BE2C (cell line): ENCODE measurements around the gene PPM1H.

Experiments used
- DNase-seq: peaks from one replicate; pipeline ENCODE4 v3.0.0-alpha.2; 2020
- H3K27me3 ChIP-seq: fragments of 250-450 bp; sonication (Bioruptor Pico); 2 replicates; pipeline ENCODE4 v1.5.1; 2020; ENCODE audit warnings: mild to moderate bottlenecking
- H3K36me3 ChIP-seq: fragments of 250-450 bp; sonication (Bioruptor Pico); 2 replicates; pipeline ENCODE4 v1.5.1; 2020; ENCODE audit warnings: mild to moderate bottlenecking
- H3K4me1 ChIP-seq: fragments of 250-450 bp; sonication (Bioruptor Pico); 2 replicates; pipeline ENCODE4 v1.5.1; 2020
- H3K4me3 ChIP-seq: 2 replicates; pipeline ENCODE4 v1.5.1; 2011; ENCODE audit warnings: low read depth, low read length
- H3K9me3 ChIP-seq: fragments of 250-450 bp; sonication (Bioruptor Pico); 2 replicates; pipeline ENCODE4 v1.5.1; 2020
- TF ChIP-seq, protein P1 (sequence below): IDR thresholded peaks from 2 replicates; pipeline ENCODE4 v1.5.1; 2012; ENCODE audit warnings: mild to moderate bottlenecking, low read depth, low read length

PPM1H gene

DNA sequence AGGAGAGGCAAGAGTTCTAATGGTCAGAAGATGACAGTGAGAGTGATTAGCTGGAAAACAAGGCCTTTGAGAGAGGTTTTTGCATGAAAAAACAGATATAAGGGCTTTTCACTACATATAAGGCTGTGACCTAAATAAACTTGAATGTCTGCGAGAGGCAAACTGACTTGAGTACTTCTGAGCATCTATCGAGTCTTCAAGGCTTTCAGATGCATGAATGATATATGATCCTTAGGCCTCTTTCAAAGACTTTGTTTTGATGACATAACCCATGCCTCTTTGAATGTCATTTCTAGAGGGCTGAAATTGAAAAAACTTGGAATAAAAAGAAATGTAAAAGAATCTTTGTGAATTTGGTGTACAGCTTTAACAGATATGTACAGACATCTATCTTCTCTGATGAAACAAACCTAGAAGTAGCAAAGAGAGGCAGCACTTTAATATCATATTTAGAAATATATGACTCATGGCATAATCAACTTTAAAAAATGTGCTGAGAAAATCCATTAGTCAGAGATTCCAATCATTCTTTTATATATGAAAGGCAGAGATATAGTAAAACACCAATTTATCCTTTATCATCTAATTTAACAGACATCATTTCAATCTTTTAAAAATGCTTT lies 72.6 kb downstream of the PPM1H start:
- TF ChIP-seq, protein P1, sequence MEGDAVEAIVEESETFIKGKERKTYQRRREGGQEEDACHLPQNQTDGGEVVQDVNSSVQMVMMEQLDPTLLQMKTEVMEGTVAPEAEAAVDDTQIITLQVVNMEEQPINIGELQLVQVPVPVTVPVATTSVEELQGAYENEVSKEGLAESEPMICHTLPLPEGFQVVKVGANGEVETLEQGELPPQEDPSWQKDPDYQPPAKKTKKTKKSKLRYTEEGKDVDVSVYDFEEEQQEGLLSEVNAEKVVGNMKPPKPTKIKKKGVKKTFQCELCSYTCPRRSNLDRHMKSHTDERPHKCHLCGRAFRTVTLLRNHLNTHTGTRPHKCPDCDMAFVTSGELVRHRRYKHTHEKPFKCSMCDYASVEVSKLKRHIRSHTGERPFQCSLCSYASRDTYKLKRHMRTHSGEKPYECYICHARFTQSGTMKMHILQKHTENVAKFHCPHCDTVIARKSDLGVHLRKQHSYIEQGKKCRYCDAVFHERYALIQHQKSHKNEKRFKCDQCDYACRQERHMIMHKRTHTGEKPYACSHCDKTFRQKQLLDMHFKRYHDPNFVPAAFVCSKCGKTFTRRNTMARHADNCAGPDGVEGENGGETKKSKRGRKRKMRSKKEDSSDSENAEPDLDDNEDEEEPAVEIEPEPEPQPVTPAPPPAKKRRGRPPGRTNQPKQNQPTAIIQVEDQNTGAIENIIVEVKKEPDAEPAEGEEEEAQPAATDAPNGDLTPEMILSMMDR = no peak
- no peak for DNase-seq
- Histone ChIP-seq H3K9me3 (no peaks in the 10 kb centered on the region), H3K27me3 (no peaks in the 10 kb centered on the region), H3K36me3 (no peaks in the 10 kb centered on the region), H3K4me1 (no peaks in the 10 kb centered on the region), H3K4me3 (no peak overlapping the region)

DNA sequence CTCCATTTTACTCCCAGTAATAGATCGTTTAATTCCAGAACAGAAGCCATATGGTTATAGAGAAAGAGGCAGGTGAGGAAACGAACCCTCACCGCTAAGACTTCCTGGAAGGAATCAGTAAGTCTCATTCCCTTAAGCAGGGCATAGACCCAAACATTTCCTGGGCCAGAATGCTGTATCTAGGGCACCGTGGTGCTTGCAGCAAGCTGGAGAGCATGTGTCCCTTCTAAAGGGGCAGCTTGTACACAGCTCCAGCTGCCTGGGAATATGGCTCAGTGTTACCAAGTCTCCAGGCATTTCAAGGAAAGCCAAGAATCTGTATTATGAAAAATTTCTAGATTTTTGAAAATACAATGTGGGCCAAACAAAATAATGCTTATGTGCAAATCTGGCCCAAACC lies 73.4 kb downstream of the PPM1H start:
- TF ChIP-seq, protein P1 = no peak
- no peak overlapping the region for H3K4me3 ChIP-seq
- no peak for DNase-seq
- H3K36me3 ChIP-seq = no peaks in the 10 kb centered on the region
- H3K27me3 ChIP-seq = no peaks in the 10 kb centered on the region
- H3K9me3 ChIP-seq = no peaks in the 10 kb centered on the region
- H3K4me1 ChIP-seq = no peaks in the 10 kb centered on the region

DNA sequence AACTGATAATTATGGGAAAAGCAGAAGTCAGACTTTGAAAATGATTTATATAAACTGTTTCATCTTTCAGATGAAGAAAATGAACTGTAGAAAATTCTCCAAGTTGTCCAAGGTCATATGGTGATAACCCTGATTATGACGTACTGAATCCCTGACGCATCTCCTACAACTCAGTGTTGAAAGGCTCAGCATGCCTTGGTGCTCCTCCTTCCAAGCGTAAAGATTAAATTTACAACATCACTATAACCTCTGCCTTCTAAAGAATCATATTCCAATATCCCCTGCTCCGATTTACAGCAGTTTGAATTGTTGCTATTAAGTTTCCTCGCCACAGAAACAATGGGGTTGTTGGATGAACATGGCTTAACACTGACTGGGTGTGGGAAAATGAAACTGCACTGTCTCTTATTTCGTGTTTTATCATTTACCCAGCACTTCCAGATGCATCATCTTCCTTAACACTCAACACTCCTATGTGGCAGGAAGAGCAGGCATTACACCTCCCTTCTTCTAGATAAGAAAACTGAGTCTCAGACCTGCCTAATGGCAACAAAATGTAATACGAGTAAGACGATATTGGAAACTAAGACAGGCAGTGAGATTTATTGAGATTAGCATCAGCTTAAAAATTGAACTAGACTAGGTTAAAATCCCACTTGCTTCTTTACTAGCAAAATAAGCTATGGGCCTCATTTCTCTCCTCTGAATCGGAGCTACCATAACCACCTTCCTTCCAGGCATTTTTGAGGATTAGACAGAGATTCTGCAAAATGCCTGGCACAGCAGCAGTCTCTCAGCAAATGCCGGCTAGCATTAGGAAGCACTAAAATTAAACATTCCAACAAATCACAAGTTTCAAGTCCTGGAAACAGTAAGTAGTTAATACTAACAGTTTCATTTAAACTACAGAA lies 74.2 kb downstream of the PPM1H start:
- Histone ChIP-seq H3K27me3 (no peaks in the 10 kb centered on the region), H3K4me3 (no peak overlapping the region), H3K36me3 (no peaks in the 10 kb centered on the region), H3K4me1 (no peaks in the 10 kb centered on the region), H3K9me3 (no peaks in the 10 kb centered on the region)
- DNase-seq = no peak
- TF ChIP-seq, protein P1 = no peak

DNA sequence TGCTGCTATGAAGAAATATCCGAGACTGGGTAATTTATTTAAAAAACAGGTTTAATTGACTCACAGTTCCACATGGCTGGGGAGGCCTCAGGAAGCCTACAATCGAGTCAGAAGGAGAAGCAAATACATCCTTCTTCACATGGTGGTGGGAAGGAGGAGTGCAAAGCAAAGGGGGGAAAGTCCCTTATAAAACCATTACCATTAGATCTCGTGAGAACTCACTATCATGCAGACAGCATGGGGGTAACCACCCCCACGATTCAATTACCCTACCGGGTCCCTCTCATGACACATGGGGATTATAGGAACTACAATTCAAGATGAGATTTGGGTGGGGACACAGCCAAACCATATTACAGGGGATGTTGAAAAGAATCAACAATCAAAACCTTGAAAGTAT lies 74.9 kb downstream of the PPM1H start:
- Histone ChIP-seq H3K4me3 (no peak overlapping the region), H3K36me3 (no peaks in the 10 kb centered on the region), H3K4me1 (no peaks in the 10 kb centered on the region), H3K27me3 (0 out of 2 replicates have a peak, but pooled peaks cover 1% of the 10 kb centered on the region), H3K9me3 (no peaks in the 10 kb centered on the region)
- no peak for DNase-seq
- TF ChIP-seq, protein P1 = no peak

DNA sequence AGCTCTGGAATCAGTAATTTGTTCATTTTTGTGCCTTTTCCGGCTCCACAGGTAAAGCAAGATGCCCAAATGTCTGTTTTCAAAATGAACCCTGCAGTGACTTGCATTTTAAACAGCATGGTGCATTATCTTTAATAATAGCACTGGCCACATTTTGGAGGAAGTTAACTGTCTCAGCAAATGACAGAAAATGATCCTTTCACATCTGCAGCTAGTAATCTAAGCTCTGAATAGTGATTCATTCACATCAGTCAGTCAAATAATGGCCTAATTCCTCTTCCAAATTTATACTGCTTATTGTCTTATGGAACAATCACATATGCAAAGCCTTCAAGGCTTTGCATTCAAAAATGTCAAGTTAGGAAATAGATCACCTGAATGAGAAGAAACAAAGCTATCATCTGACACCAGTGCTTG lies 75.6 kb downstream of the PPM1H start:
- Histone ChIP-seq H3K4me1 (no peaks in the 10 kb centered on the region), H3K36me3 (no peaks in the 10 kb centered on the region), H3K27me3 (0 out of 2 replicates have a peak, but pooled peaks cover 2% of the 10 kb centered on the region), H3K4me3 (no peak overlapping the region), H3K9me3 (no peaks in the 10 kb centered on the region)
- TF ChIP-seq, protein P1 = no peak
- no peak for DNase-seq

DNA sequence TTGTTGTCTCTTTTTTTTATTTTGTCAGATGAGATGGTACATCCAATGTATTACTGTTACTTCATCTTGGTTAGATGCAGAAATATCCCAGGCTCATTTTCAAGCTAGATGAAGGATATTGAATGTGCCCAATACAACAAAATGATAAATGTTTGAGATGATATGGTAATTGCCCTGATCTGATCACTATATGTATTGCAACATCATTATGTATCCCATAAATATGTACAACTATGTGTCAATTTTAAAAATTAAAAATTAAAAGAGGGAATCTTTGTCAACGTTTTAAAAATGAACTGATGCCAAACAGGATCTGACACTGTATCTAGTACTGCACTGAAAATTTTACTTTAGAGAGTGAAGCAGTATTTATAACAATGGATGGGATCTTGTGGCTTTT lies 78.5 kb downstream of the PPM1H start:
- DNase-seq = no peak
- TF ChIP-seq, protein P1 = no peak
- Histone ChIP-seq H3K27me3 (0 out of 2 replicates have a peak, but pooled peaks cover 2% of the 10 kb centered on the region), H3K9me3 (no peaks in the 10 kb centered on the region), H3K36me3 (no peaks in the 10 kb centered on the region), H3K4me3 (no peak overlapping the region), H3K4me1 (no peaks in the 10 kb centered on the region)
